Stomach (tissue), 4 donors: ENCODE measurements around the gene INTS14.

ENCODE experiments used
- CTCF ChIP-seq, 7 experiments: fragments of 450-650 bp in 4 of 7; fragments of 200-600 bp in 3 of 7; sonication (generic) in 3 of 7; IDR thresholded peaks; one replicate each; pipeline ENCODE4 v1.5.1; 2016 to 2019; ENCODE audit warnings: antibody characterized with exemption in 7 of 7, control low read depth in 2 of 7, mild to moderate bottlenecking in 1 of 7
- EP300 ChIP-seq: sonication (generic); formaldehyde crosslinking; IDR thresholded peaks from one replicate; pipeline ENCODE4 v1.6.1; 2017; ENCODE audit warnings: antibody characterized with exemption
- POLR2A ChIP-seq, 4 donors: fragments of 450-650 bp; IDR thresholded peaks; one replicate each; pipeline ENCODE4 v1.6.1; 2016; ENCODE audit warnings: antibody characterized with exemption in 4 of 4, control low read depth in 2 of 4, mild to moderate bottlenecking in 1 of 4, moderate library complexity in 1 of 4

- TF ChIP-seq CTCF (IDR thresholded peaks at IDR 0.05) (no peak), POLR2A (IDR thresholded peaks at IDR 0.05) (no peak), EP300 (no peak)
Observed at GRCh38 chr15:65653341-65653740, 42.4 kb upstream of the INTS14 start.
